ENCODE measurements around the gene CDH20.

DNA sequence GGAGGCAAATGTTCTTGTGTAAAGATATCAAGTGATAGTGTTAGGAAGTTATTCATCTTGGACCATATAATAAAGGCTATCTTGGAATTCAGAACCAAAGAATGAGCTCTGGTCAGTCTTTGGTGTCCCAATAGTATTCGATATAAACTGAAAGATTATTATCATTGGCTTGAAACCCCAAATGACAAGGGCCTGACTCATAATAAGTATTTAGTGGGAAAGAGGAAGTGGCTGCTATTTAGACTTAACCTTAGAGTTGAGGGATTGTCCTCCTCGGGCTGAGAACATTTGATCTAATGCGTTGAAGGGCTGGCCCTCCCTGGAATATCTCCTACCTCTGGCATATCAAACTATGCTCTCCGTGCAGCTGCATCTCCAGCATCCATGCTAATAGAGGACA is 67.5 kb downstream of the CDH20 start:
- TF ChIP-seq, protein P1, sequence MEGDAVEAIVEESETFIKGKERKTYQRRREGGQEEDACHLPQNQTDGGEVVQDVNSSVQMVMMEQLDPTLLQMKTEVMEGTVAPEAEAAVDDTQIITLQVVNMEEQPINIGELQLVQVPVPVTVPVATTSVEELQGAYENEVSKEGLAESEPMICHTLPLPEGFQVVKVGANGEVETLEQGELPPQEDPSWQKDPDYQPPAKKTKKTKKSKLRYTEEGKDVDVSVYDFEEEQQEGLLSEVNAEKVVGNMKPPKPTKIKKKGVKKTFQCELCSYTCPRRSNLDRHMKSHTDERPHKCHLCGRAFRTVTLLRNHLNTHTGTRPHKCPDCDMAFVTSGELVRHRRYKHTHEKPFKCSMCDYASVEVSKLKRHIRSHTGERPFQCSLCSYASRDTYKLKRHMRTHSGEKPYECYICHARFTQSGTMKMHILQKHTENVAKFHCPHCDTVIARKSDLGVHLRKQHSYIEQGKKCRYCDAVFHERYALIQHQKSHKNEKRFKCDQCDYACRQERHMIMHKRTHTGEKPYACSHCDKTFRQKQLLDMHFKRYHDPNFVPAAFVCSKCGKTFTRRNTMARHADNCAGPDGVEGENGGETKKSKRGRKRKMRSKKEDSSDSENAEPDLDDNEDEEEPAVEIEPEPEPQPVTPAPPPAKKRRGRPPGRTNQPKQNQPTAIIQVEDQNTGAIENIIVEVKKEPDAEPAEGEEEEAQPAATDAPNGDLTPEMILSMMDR (IDR thresholded peaks at IDR 0.05): no peak
- TF ChIP-seq POLR2A (IDR thresholded peaks at IDR 0.05) (no peak), POLR2AphosphoS5 (IDR thresholded peaks at IDR 0.05) (no peak)

Measured in transverse colon (tissue), 4 donors.